Heart right ventricle (tissue), 16 donors: ENCODE results near the gene DNAH17. TPM values are rescaled to one million over a fixed set of nuclear protein-coding genes. Genes with fewer than 3 reads are reported as not detected.
A peak's percentile ranks its signal among the peaks of the same experiment; 100 is the strongest.

Source experiments
- ATAC-seq, 8 donors: fragments of 200-7000 bp; cut with Tn5 transposase; one replicate each; pipeline ENCODE4 v1.9.1; 2020; ENCODE audit warnings: mild to moderate bottlenecking in 8 of 8, moderate library complexity in 8 of 8, moderate number of reproducible peaks in 1 of 8
- DNase-seq, 2 donors: peaks; one replicate each; pipeline ENCODE4 v3.0.0-alpha.2; 2020
- H3K27ac ChIP-seq, 10 donors: fragments of 200-600 bp; sonication (generic) in 2 of 10; one replicate each; pipeline versions ENCODE4 v1.5.0 to v1.8.0; 2020 to 2022; ENCODE audit warnings: mild to moderate bottlenecking in 3 of 10
- H3K27me3 ChIP-seq, 7 donors: fragments of 200-600 bp; one replicate each; pipeline ENCODE4 v1.8.0; 2021 to 2022; ENCODE audit warnings: mild to moderate bottlenecking in 2 of 7
- H3K36me3 ChIP-seq, 9 donors: fragments of 200-600 bp; sonication (generic) in 1 of 9; one replicate each; pipeline versions ENCODE4 v1.5.0 to v1.8.0; 2020 to 2022; ENCODE audit warnings: mild to moderate bottlenecking in 2 of 9
- H3K4me1 ChIP-seq, 9 donors: fragments of 200-600 bp; sonication (generic) in 1 of 9; one replicate each; pipeline versions ENCODE4 v1.5.0 to v1.8.0; 2020 to 2022; ENCODE audit warnings: mild to moderate bottlenecking in 4 of 9
- H3K4me3 ChIP-seq, 10 donors: fragments of 200-600 bp; sonication (generic) in 2 of 10; one replicate each; pipeline versions ENCODE4 v1.5.0 to v1.8.0; 2020 to 2022; ENCODE audit warnings: mild to moderate bottlenecking in 7 of 10, moderate library complexity in 2 of 10
- H3K9me3 ChIP-seq, 11 donors: fragments of 200-600 bp in 10 of 11; sonication (generic) in 2 of 11; one replicate each; pipeline versions ENCODE4 v1.5.0 to v1.8.0; 2013 to 2022; ENCODE audit warnings: mild to moderate bottlenecking in 2 of 11, control low read depth in 1 of 11, moderate library complexity in 1 of 11
- WGBS, 2 donors: extraction: QIAGEN DNeasy Blood & Tissue Kit; methylation state at CpG; one replicate each; pipeline ENCODE4 v1.1.7; 2013; ENCODE audit warnings: inconsistent platforms in 1 of 2; 5-methylcytosine and 5-hydroxymethylcytosine counted together
- intact Hi-C, 10 donors: fragments of 100-400 bp; cut with DNase I; formaldehyde crosslinking; loops; one replicate each; pipeline versions ENCODE4 v1.11.1 to v1.14.2; 2022
- polyA plus RNA-seq, 2 donors: library from polyadenylated mRNA; stranded (reverse); fragments of 200-250 nt; gene quantifications; one replicate each; pipeline ENCODE4 v1.2.3, GENCODE V29; 2013
- total RNA-seq, 10 donors: library from RNA; stranded (reverse); fragmentation: NEBNext Ultra II Directional in 3 of 10; extraction: Animal tissue kit (Norgen Biotek cat#: 25700) in 3 of 10; gene quantifications; one replicate each; pipeline versions ENCODE4 v1.2.1 to v1.2.4, GENCODE V29; 2021 to 2023
- TF ChIP-seq, protein P1 (sequence below), 9 donors: fragments of 200-600 bp; sonication (generic) in 2 of 9; IDR thresholded peaks; one replicate each; pipeline versions ENCODE4 v1.5.0 to v1.8.0; 2021 to 2022; ENCODE audit warnings: antibody characterized with exemption in 9 of 9, mild to moderate bottlenecking in 5 of 9, moderate library complexity in 1 of 9
- donor health status: Arrhythmogenic right ventricular cardiomyopathy.
- donor health status: ischemic (EF 13 %, LVEDD 7.1; RV severe dilation, severe dysfunction).
- donor health status: healthy with polysubstance abuse.
- donor health status: DM: no; HTN: yes; CAD: no.
- donor health status: DM: no; HTN: no; CAD: no.
- donor health status: ischemic (EF 25% LVEDD 6.9; RV normal size, moderate dysfunction).
- donor health status: ischemic (EF 25% LVEDD 5.7; RV mildly dilated, moderate dysfunction).
- donor health status: healthy.
- donor health status: DM: yes; HTN: yes; CAD: no.
- donor health status: Ischemic cardiomyopathy.
- donor health status: ischemic (EF 35%, LVEDD 5.7; RV mildly dilated, moderate dysfunction).
- donor health status: nonischemic (EF 11% LVEDD 7.7; RV severe dilation, severe dysfunction).
- donor health status: DM: yes; HTN: yes; CAD: no.
- donor health status: PGD.
- donor health status: ischemic (EF 29% LVEDD 5.4; RV normal size, mild dysfunction).
- donor health status: nonischemic (EF 23%, LVEDD 6.1; RV moderate dilation, normal function).

Gene DNAH17
- total and polyA plus RNA-seq, 12 donors: 0.05 to 0.30 (median 0.09) TPM; not detected in 4

GRCh38 chr17:78375401-78376151 is 201.6 kb downstream of the DNAH17 start:
- H3K27ac ChIP-seq: peak overlapping the region in 7 of 10 donors; percentile 37 to 99 (median 51)
- H3K9me3 ChIP-seq: no peaks in the 10 kb centered on the region
- H3K4me1 ChIP-seq: peaks cover 3 to 74% (median 28%) of the 10 kb centered on the region in 9 donors
- DNase-seq: peak in 1 of 2 donors; percentile 16
- no peaks in the 10 kb centered on the region for H3K27me3 ChIP-seq
- intact Hi-C loops: no loop called here
- 63 to 66% methylated on average over 9 of the region's 9 CpGs for WGBS, 2 donors
- peak in 2 of 8 donors; percentile 21 to 55 for ATAC-seq
- TF ChIP-seq, protein P1, sequence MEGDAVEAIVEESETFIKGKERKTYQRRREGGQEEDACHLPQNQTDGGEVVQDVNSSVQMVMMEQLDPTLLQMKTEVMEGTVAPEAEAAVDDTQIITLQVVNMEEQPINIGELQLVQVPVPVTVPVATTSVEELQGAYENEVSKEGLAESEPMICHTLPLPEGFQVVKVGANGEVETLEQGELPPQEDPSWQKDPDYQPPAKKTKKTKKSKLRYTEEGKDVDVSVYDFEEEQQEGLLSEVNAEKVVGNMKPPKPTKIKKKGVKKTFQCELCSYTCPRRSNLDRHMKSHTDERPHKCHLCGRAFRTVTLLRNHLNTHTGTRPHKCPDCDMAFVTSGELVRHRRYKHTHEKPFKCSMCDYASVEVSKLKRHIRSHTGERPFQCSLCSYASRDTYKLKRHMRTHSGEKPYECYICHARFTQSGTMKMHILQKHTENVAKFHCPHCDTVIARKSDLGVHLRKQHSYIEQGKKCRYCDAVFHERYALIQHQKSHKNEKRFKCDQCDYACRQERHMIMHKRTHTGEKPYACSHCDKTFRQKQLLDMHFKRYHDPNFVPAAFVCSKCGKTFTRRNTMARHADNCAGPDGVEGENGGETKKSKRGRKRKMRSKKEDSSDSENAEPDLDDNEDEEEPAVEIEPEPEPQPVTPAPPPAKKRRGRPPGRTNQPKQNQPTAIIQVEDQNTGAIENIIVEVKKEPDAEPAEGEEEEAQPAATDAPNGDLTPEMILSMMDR (IDR thresholded peaks at IDR 0.05): no peak
- H3K4me3 ChIP-seq: no peak overlapping the region
- H3K36me3 ChIP-seq: peaks cover 0 to 8% (median 0%) of the 10 kb centered on the region in 9 donors

GRCh38 chr17:78374631-78375274 is 202.4 kb downstream of the DNAH17 start:
- WGBS, 2 donors: 51 to 52% methylated on average over 14 of the region's 14 CpGs
- intact Hi-C loops: no loop called here
- H3K4me3 ChIP-seq: no peak overlapping the region
- TF ChIP-seq, protein P1 (IDR thresholded peaks at IDR 0.05): no peak
- peak overlapping the region in 6 of 10 donors; percentile 43 to 99 (median 59) for H3K27ac ChIP-seq
- peaks cover 3 to 66% (median 22%) of the 10 kb centered on the region in 9 donors for H3K4me1 ChIP-seq
- H3K9me3 ChIP-seq: no peaks in the 10 kb centered on the region
- ATAC-seq (peak in 3 of 8 donors; percentile 32 to 61 (median 58)), DNase-seq (peak in 1 of 2 donors; percentile 0)
- no peaks in the 10 kb centered on the region for H3K36me3 ChIP-seq
- no peaks in the 10 kb centered on the region for H3K27me3 ChIP-seq

DNA sequence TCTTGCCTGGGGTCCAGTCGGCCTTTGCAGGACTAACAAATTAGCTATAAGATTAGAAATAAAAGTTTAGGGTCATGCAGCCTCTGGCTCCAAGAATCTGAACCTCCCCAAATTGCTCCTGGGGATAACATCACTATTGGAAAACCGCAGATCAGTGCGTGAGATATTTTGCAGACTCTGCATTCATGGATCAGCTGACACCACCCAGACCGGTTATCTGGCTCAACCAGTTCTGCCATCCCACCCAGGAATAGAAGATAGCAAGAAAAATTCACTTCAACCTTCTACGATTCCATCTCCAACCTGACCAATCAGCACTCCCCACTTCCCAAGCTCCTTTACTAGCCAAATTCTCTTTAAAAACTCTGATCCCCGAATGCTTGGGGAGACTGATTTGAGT is 203.0 kb downstream of the DNAH17 start:
- H3K27ac ChIP-seq: peak overlapping the region in 5 of 10 donors; percentile 43 to 99 (median 67)
- H3K4me3 ChIP-seq: no peak overlapping the region
- no peaks in the 10 kb centered on the region for H3K27me3 ChIP-seq
- no peak for DNase-seq
- peaks cover 0 to 60% (median 16%) of the 10 kb centered on the region in 9 donors for H3K4me1 ChIP-seq
- intact Hi-C loops: no loop called here
- no peaks in the 10 kb centered on the region for H3K36me3 ChIP-seq
- H3K9me3 ChIP-seq: no peaks in the 10 kb centered on the region
- WGBS, 2 donors: 64 to 80% methylated on average over 6 of the region's 6 CpGs
- TF ChIP-seq, protein P1 (IDR thresholded peaks at IDR 0.05): no peak
- ATAC-seq: no peak

Other genes with a start within 250 kb of the DNAH17 start
- 100 to 1,000 TPM in 2 of 10 donors, 10 to 100 TPM in 6, 1 to 10 TPM in 2; 7.7 to 189 (median 17.0) TPM for gene SOCS3, start 217.3 kb downstream of the DNAH17 start, total RNA-seq
- 10 to 100 TPM; 13.5 to 30.2 TPM for gene SOCS3, start 217.3 kb downstream of the DNAH17 start, polyA plus RNA-seq
- gene PGS1, start 198.7 kb downstream of the DNAH17 start, total RNA-seq: 10 to 100 TPM; 14.7 to 28.4 (median 17.1) TPM
- gene PGS1, start 198.7 kb downstream of the DNAH17 start, polyA plus RNA-seq: 10 to 100 TPM; 18.5 to 18.7 TPM
- gene CYTH1, start 204.9 kb upstream of the DNAH17 start, total RNA-seq: 10 to 100 TPM; 23.5 to 46.9 (median 34.8) TPM
- gene CYTH1, start 204.9 kb upstream of the DNAH17 start, polyA plus RNA-seq: 10 to 100 TPM; 22.3 to 31.5 TPM